ENCODE measurements around the gene APBB3. TPM values are rescaled to one million over a fixed set of nuclear protein-coding genes. Genes with fewer than 3 reads are reported as not detected.
A peak's percentile ranks its signal among the peaks of the same experiment; 100 is the strongest.

APBB3 gene
- polyA plus RNA-seq, 1 donor from 2014 or later: 131 TPM

DNA sequence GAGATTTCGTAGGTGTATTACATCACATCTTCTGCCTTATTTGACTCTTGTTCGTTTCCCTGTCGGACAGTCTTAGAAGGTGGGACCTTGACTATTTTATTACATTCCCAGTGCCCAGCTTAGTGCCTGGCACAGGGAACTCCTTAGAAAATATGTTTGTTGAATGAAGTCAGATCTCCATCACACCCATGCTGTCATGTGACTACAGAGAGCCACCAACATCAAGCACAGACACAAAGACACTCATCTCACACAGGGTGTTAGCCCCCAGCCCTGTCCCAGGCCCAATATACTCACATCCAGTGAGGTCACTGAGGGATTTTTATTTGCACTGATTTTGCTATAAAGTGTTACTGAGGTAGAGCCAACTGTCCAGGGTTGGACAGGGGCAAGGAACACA, 6.4 kb downstream of the APBB3 start:
- Histone ChIP-seq H2AFZ (ENCODE audit: low read depth, low read length) (peak overlapping the region; percentile 67), H3F3A (ENCODE audit: insufficient read depth, low read length, poor library complexity, severe bottlenecking) (no peaks in the 10 kb centered on the region), H3K27ac (ENCODE audit: low read length) (peak overlapping the region; percentile 90), H3K36me3 (ENCODE audit: insufficient read depth, low read length) (no peaks in the 10 kb centered on the region), H3K79me2 (replicated peaks; ENCODE audit: insufficient read depth, low read length) (peaks cover 22% of the 10 kb centered on the region), H3K4me3 (ENCODE audit: low read length) (peak overlapping the region; percentile 75), H3K4me2 (ENCODE audit: low read length) (peak overlapping the region; percentile 77), H4K20me1 (ENCODE audit: insufficient read depth) (no peaks in the 10 kb centered on the region), H3K9me3 (ENCODE audit: low read length) (no peaks in the 10 kb centered on the region), H3K27me3 (ENCODE audit: insufficient read depth, low read depth, low read length) (no peaks in the 10 kb centered on the region), H3K9ac (ENCODE audit: low read length) (peak overlapping the region; percentile 84), H3K9me2 (ENCODE audit: insufficient read depth, low read length) (no peaks in the 10 kb centered on the region)
- TF ChIP-seq TAF1 (IDR thresholded peaks at IDR 0.05; ENCODE audit: low read depth) (no peak), RAD21 (conservative IDR thresholded peaks at IDR 0.05) (no peak), SMC3 (conservative IDR thresholded peaks at IDR 0.05; ENCODE audit: poor library complexity) (no peak), MXI1 (conservative IDR thresholded peaks at IDR 0.05; ENCODE audit: poor library complexity, severe bottlenecking) (no peak), EZH2 (IDR thresholded peaks at IDR 0.05; ENCODE audit: borderline replicate concordance, insufficient read depth, low read length, poor library complexity, severe bottlenecking) (no peak), EP300 (conservative IDR thresholded peaks at IDR 0.05; ENCODE audit: poor library complexity, severe bottlenecking) (no peak), POLR2AphosphoS5 (IDR thresholded peaks at IDR 0.05) (no peak)
- TF ChIP-seq, protein P1, sequence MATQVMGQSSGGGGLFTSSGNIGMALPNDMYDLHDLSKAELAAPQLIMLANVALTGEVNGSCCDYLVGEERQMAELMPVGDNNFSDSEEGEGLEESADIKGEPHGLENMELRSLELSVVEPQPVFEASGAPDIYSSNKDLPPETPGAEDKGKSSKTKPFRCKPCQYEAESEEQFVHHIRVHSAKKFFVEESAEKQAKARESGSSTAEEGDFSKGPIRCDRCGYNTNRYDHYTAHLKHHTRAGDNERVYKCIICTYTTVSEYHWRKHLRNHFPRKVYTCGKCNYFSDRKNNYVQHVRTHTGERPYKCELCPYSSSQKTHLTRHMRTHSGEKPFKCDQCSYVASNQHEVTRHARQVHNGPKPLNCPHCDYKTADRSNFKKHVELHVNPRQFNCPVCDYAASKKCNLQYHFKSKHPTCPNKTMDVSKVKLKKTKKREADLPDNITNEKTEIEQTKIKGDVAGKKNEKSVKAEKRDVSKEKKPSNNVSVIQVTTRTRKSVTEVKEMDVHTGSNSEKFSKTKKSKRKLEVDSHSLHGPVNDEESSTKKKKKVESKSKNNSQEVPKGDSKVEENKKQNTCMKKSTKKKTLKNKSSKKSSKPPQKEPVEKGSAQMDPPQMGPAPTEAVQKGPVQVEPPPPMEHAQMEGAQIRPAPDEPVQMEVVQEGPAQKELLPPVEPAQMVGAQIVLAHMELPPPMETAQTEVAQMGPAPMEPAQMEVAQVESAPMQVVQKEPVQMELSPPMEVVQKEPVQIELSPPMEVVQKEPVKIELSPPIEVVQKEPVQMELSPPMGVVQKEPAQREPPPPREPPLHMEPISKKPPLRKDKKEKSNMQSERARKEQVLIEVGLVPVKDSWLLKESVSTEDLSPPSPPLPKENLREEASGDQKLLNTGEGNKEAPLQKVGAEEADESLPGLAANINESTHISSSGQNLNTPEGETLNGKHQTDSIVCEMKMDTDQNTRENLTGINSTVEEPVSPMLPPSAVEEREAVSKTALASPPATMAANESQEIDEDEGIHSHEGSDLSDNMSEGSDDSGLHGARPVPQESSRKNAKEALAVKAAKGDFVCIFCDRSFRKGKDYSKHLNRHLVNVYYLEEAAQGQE (IDR thresholded peaks at IDR 0.05; ENCODE audit: borderline replicate concordance): no peak
- TF ChIP-seq, protein P2, sequence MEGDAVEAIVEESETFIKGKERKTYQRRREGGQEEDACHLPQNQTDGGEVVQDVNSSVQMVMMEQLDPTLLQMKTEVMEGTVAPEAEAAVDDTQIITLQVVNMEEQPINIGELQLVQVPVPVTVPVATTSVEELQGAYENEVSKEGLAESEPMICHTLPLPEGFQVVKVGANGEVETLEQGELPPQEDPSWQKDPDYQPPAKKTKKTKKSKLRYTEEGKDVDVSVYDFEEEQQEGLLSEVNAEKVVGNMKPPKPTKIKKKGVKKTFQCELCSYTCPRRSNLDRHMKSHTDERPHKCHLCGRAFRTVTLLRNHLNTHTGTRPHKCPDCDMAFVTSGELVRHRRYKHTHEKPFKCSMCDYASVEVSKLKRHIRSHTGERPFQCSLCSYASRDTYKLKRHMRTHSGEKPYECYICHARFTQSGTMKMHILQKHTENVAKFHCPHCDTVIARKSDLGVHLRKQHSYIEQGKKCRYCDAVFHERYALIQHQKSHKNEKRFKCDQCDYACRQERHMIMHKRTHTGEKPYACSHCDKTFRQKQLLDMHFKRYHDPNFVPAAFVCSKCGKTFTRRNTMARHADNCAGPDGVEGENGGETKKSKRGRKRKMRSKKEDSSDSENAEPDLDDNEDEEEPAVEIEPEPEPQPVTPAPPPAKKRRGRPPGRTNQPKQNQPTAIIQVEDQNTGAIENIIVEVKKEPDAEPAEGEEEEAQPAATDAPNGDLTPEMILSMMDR (IDR thresholded peaks at IDR 0.05; ENCODE audit: poor library complexity, severe bottlenecking): no peak

DNA sequence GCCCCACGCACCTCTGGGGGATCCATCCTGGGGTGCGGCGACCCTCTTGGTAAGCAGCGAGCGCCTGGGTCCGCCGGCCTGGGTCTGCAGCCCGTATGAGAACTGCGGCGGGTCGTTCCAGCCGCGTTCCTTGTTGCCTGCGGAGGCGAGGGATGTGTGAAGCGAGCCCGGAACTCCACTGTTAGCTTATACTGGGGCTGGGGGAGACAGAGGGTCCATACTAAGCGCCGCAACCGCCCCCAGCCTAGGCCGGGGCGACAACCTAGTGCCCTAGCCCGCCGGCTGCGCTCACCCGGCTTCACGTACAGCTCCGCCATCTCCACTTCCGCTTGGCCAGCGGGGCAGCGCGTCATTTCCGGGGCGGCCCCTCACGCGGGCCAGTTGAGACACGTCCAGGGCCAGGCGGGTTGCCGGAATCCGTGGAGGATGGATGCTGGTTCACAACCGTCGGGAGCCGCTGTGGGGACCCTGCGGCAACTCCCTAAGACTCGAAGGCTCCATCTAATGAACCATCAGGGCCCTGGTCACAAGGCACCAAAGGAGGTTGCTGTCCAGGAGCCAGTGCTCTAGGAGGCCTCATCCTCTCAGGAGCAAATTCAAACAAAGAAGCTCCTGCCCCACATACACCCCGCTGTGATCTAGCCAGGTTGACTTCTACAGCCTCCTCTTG, 7.1 kb downstream of the APBB3 start, which contains the start of gene SRA1:
TSS of gene SRA1 (minus strand) at position 338 of the 670 bp plus-strand sequence. CDS start at position 317, 21 bp downstream.
- Histone ChIP-seq H3K36me3 (ENCODE audit: insufficient read depth, low read length) (no peaks in the 10 kb centered on the region), H2AFZ (ENCODE audit: low read depth, low read length) (peak within 1 kb of the TSS; percentile 67), H3K4me3 (ENCODE audit: low read length) (peak within 1 kb of the TSS; percentile 75), H3K9ac (ENCODE audit: low read length) (peak within 1 kb of the TSS; percentile 84), H3K9me3 (ENCODE audit: low read length) (no peaks in the 10 kb centered on the region), H3K27ac (ENCODE audit: low read length) (peak within 1 kb of the TSS; percentile 90), H3K4me2 (ENCODE audit: low read length) (peak within 1 kb of the TSS; percentile 93), H3F3A (ENCODE audit: insufficient read depth, low read length, poor library complexity, severe bottlenecking) (no peaks in the 10 kb centered on the region), H3K79me2 (replicated peaks; ENCODE audit: insufficient read depth, low read length) (peaks cover 27% of the 10 kb centered on the region), H3K27me3 (ENCODE audit: insufficient read depth, low read depth, low read length) (no peaks in the 10 kb centered on the region), H3K9me2 (ENCODE audit: insufficient read depth, low read length) (no peaks in the 10 kb centered on the region), H4K20me1 (ENCODE audit: insufficient read depth) (no peaks in the 10 kb centered on the region)
- TF ChIP-seq, protein P1 (IDR thresholded peaks at IDR 0.05; ENCODE audit: borderline replicate concordance): peak; percentile 72
- TF ChIP-seq EP300 (conservative IDR thresholded peaks at IDR 0.05; ENCODE audit: poor library complexity, severe bottlenecking): peak; percentile 70
- TF ChIP-seq TAF1 (IDR thresholded peaks at IDR 0.05; ENCODE audit: low read depth): peak; percentile 91
- peak; percentile 96 for TF ChIP-seq POLR2AphosphoS5 (IDR thresholded peaks at IDR 0.05)
- peak; percentile 28 for TF ChIP-seq RAD21 (conservative IDR thresholded peaks at IDR 0.05)
- no peak for TF ChIP-seq SMC3 (conservative IDR thresholded peaks at IDR 0.05; ENCODE audit: poor library complexity)
- TF ChIP-seq EZH2 (IDR thresholded peaks at IDR 0.05; ENCODE audit: borderline replicate concordance, insufficient read depth, low read length, poor library complexity, severe bottlenecking): no peak
- TF ChIP-seq, protein P2 (IDR thresholded peaks at IDR 0.05; ENCODE audit: poor library complexity, severe bottlenecking): no peak
- peak; percentile 70 for TF ChIP-seq MXI1 (conservative IDR thresholded peaks at IDR 0.05; ENCODE audit: poor library complexity, severe bottlenecking)

All from neural cell (in vitro differentiated cells).